Lung (tissue), 12 donors: ENCODE data around the gene CYB5A. TPM values are rescaled to one million over a fixed set of nuclear protein-coding genes. Genes with fewer than 3 reads are reported as not detected.
"Not testable (repeated sequence)": the region's sequence is repeated elsewhere in the genome, so short reads cannot be mapped to it uniquely, and the experiment has no call there.

ENCODE experiments used
- ATAC-seq: fragments of 200-7000 bp; cut with Tn5 transposase; one replicate; pipeline ENCODE4 v1.9.1; 2020; ENCODE audit warnings: moderate number of reproducible peaks; ENCODE audit not compliant: insufficient read depth, low FRiP score
- DNase-seq, 3 donors: peaks; one replicate each; pipeline ENCODE4 v3.0.0-alpha.2; 2013 to 2017
- H3K27ac ChIP-seq, 2 donors: one replicate each; pipeline ENCODE4 v1.5.1; 2013; ENCODE audit warnings: mild to moderate bottlenecking in 2 of 2, moderate library complexity in 2 of 2, control low read depth in 1 of 2, inconsistent platforms in 1 of 2, low read depth in 1 of 2, low read length in 1 of 2
- H3K27me3 ChIP-seq, 3 donors: one replicate each; pipeline ENCODE4 v1.5.1; 2013; ENCODE audit warnings: low read length in 2 of 3; ENCODE audit not compliant: control insufficient read depth in 3 of 3, insufficient read depth in 3 of 3
- H3K36me3 ChIP-seq, 4 donors: one replicate each; pipeline ENCODE4 v1.5.1; 2013; ENCODE audit warnings: low read length in 4 of 4, mild to moderate bottlenecking in 1 of 4, moderate library complexity in 1 of 4; ENCODE audit not compliant: control insufficient read depth in 4 of 4, insufficient read depth in 4 of 4
- H3K4me1 ChIP-seq, 5 donors: one replicate each; pipeline ENCODE4 v1.5.1; 2013; ENCODE audit warnings: low read length in 5 of 5, mild to moderate bottlenecking in 2 of 5, moderate library complexity in 1 of 5; ENCODE audit not compliant: control insufficient read depth in 5 of 5, insufficient read depth in 5 of 5
- H3K4me3 ChIP-seq: one replicate; pipeline ENCODE4 v1.5.1; 2013; ENCODE audit warnings: mild to moderate bottlenecking, control low read depth, moderate library complexity
- H3K9ac ChIP-seq, 2 donors: one replicate each; pipeline ENCODE4 v1.5.1; 2013; ENCODE audit warnings: low read length in 2 of 2, control low read depth in 1 of 2; ENCODE audit not compliant: insufficient read depth in 1 of 2
- H3K9me3 ChIP-seq, 4 donors: one replicate each; pipeline ENCODE4 v1.5.1; 2013; ENCODE audit warnings: low read length in 3 of 4, mild to moderate bottlenecking in 1 of 4, moderate library complexity in 1 of 4; ENCODE audit not compliant: control insufficient read depth in 4 of 4, insufficient read depth in 3 of 4
- WGBS, 2 donors: extraction: QIAGEN DNeasy Blood & Tissue Kit; methylation state at CpG; one replicate each; pipeline ENCODE4 v1.1.7; 2013; 5-methylcytosine and 5-hydroxymethylcytosine counted together
- polyA plus RNA-seq, 2 donors: library from polyadenylated mRNA; stranded (reverse); fragments of 200-250 nt; gene quantifications; one replicate each; pipeline ENCODE4 v1.2.1, GENCODE V29; 2013
- total RNA-seq, 2 donors: library from RNA; depleted of rRNA in 1 of 2; stranded (reverse); fragments of >200 nt in 1 of 2; gene quantifications; one replicate each; pipeline ENCODE4 v1.2.1, GENCODE V29; 2014 to 2021
- TF ChIP-seq, protein P1 (sequence below): IDR thresholded peaks from 2 replicates; pipeline ENCODE4 v1.5.1; 2012; ENCODE audit warnings: mild to moderate bottlenecking; ENCODE audit errors: control extremely low read depth, extremely low read depth
- donor health status: control.
- donor health status: control.
- donor health status: Bipolar disorder and iron deficiency.
- donor health status: healthy.
- donor health status: DM: yes; HTN: yes; CAD: no.

Gene CYB5A
- total and polyA plus RNA-seq, 4 donors, result 408 to 853 (median 522) TPM

DNA sequence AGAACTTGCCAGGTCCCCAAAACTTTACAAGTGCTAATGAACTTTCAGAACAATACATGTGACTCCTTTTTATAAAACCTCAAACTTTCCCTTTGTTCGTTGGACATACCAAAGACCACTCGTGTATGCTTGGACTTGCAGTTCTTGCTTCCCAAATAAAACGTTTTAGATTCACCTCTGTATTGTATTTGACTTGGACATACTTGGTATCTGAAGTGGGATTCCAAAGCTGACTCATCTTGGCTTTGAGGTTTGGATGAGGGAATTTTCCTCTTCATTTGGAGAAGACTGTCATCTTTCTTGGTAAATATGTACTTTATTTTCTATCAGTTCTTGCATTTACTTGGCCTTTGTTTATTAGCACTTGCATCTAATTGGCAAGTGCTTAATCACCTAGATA, 8.0 kb upstream of the CYB5A start:
- DNase-seq (no peak), ATAC-seq (no peak)
- WGBS, 2 donors, result 62 to 85% methylated on average over 3 of the region's 3 CpGs
- TF ChIP-seq, protein P1, sequence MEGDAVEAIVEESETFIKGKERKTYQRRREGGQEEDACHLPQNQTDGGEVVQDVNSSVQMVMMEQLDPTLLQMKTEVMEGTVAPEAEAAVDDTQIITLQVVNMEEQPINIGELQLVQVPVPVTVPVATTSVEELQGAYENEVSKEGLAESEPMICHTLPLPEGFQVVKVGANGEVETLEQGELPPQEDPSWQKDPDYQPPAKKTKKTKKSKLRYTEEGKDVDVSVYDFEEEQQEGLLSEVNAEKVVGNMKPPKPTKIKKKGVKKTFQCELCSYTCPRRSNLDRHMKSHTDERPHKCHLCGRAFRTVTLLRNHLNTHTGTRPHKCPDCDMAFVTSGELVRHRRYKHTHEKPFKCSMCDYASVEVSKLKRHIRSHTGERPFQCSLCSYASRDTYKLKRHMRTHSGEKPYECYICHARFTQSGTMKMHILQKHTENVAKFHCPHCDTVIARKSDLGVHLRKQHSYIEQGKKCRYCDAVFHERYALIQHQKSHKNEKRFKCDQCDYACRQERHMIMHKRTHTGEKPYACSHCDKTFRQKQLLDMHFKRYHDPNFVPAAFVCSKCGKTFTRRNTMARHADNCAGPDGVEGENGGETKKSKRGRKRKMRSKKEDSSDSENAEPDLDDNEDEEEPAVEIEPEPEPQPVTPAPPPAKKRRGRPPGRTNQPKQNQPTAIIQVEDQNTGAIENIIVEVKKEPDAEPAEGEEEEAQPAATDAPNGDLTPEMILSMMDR, result no peak
- Histone ChIP-seq H3K27me3 (no peaks in the 10 kb centered on the region), H3K9ac (no peak overlapping the region), H3K27ac (no peak overlapping the region), H3K4me3 (no peak overlapping the region), H3K36me3 (no peaks in the 10 kb centered on the region), H3K9me3 (no peaks in the 10 kb centered on the region), H3K4me1 (peaks cover 0 to 2% (median 0%) of the 10 kb centered on the region in 5 donors)

DNA sequence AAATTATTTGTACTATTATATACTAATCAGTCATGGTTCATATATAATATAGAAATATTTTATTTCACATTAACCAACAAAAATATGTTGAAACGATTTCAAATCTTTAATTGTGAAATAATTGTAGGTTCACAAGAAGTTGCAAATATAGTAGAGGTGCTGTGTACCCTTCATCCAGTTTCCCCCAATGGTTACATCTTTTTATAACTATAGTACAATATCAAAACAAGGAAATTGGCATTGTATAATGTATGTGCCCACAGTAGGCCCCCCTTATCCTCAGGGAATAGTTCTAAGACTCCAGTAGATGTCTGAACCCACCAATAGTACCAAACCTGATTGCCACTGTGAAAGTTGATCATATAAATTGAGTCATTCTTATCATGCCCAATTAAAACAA, 7.4 kb upstream of the CYB5A start:
- WGBS, 2 donors, result 83 to 90% methylated on average over 1 of the region's 1 CpG
- H3K27me3 ChIP-seq, result no peaks in the 10 kb centered on the region
- no peak for DNase-seq
- no peak for ATAC-seq
- TF ChIP-seq, protein P1, result no peak
- no peak overlapping the region for H3K4me3 ChIP-seq
- no peaks in the 10 kb centered on the region for H3K36me3 ChIP-seq
- H3K27ac ChIP-seq, result no peak overlapping the region
- peaks cover 0 to 2% (median 0%) of the 10 kb centered on the region in 5 donors for H3K4me1 ChIP-seq
- H3K9me3 ChIP-seq, result no peaks in the 10 kb centered on the region
- H3K9ac ChIP-seq, result no peak overlapping the region

DNA sequence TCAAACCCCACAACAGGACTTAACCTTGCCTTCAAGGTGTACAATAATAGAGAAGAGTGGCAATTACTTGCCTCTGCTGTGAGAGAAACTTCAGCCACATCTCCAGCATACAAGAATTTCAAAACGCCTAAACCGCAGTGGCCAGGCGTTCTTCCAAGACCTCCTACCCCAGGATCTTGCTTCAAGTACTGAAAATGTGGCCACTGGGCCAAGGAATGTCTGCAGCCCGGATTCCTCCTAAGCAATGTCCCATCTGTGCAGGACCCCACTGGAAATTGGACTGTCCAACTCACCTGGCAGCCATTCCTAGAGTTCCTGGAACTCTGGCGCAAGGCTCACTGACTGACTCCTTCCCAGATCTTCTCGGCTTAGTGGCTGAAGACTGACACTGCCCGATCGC, 2.8 kb upstream of the CYB5A start:
- TF ChIP-seq, protein P1, result no peak
- H3K36me3 ChIP-seq, result peaks cover 0 to 3% (median 0%) of the 10 kb centered on the region in 4 donors
- H3K4me3 ChIP-seq, result no peak overlapping the region
- H3K9me3 ChIP-seq, result no peaks in the 10 kb centered on the region
- H3K27me3 ChIP-seq, result no peaks in the 10 kb centered on the region
- ATAC-seq (no peak), DNase-seq (no peak)
- peaks cover 0 to 15% (median 1%) of the 10 kb centered on the region in 5 donors for H3K4me1 ChIP-seq
- 92 to 95% methylated on average over 8 of the region's 8 CpGs for WGBS, 2 donors
- no peak overlapping the region for H3K9ac ChIP-seq
- no peak overlapping the region for H3K27ac ChIP-seq

DNA sequence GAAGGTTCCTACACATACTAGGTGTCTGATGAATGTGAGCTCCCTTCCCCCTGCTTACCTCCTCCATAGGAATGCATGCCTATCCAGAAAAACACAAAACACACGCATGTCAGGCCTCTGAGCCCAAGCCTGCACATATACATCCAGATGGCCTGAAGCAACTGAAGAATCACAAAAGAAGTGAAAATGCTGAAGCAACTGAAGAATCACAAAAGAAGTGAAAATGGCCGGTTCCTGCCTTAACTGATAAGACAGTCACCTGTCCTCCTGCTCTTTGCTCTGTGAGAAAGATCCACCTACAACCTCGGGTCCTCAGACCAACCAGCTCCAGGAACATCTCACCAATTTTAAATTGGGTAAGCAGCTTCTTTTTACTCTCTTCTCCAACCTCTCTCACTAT, 1.2 kb upstream of the CYB5A start:
- Histone ChIP-seq H3K27ac (peak overlapping the region in 1 of 2 donors; percentile 35), H3K4me1 (peaks cover 0 to 15% (median 3%) of the 10 kb centered on the region in 5 donors)
- H3K27me3 ChIP-seq, DNase-seq, H3K9me3 ChIP-seq, H3K36me3 ChIP-seq, H3K4me3 ChIP-seq, H3K9ac ChIP-seq, ATAC-seq: not testable (repeated sequence)
- WGBS, 2 donors, result 95 to 96% methylated on average over 3 of the region's 3 CpGs
